ENCODE data around the gene LUZP4.

- TF ChIP-seq TAF1 (IDR thresholded peaks at IDR 0.05; ENCODE audit: borderline replicate concordance, insufficient read depth, low read length), result no peak
- no peak for TF ChIP-seq POLR2AphosphoS5 (IDR thresholded peaks at IDR 0.05; ENCODE audit: low read depth, low read length)
These were observed 4.6 kb upstream of the LUZP4 start for GRCh38 chrX:115284877-115285276.
